Mammary epithelial cell (primary cell): ENCODE results near the gene TSEN34.

ENCODE experiments used
- EZH2 ChIP-seq: IDR thresholded peaks from 2 replicates; pipeline ENCODE4 v1.6.1; 2012; ENCODE audit warnings: low read length, inconsistent platforms, borderline replicate concordance
- TF ChIP-seq, protein P1 (sequence below), 2 donors: IDR thresholded peaks in 1 of 2; conservative IDR thresholded peaks in 1 of 2; 2 replicates each; pipeline ENCODE4 v1.5.1; 2011 to 2012; ENCODE audit warnings: inconsistent platforms in 2 of 2, low read length in 2 of 2, mild to moderate bottlenecking in 2 of 2, control low read depth in 1 of 2, low read depth in 1 of 2; ENCODE audit not compliant: insufficient read depth in 1 of 2; ENCODE audit errors: extremely low read depth in 1 of 2

- TF ChIP-seq, protein P1, sequence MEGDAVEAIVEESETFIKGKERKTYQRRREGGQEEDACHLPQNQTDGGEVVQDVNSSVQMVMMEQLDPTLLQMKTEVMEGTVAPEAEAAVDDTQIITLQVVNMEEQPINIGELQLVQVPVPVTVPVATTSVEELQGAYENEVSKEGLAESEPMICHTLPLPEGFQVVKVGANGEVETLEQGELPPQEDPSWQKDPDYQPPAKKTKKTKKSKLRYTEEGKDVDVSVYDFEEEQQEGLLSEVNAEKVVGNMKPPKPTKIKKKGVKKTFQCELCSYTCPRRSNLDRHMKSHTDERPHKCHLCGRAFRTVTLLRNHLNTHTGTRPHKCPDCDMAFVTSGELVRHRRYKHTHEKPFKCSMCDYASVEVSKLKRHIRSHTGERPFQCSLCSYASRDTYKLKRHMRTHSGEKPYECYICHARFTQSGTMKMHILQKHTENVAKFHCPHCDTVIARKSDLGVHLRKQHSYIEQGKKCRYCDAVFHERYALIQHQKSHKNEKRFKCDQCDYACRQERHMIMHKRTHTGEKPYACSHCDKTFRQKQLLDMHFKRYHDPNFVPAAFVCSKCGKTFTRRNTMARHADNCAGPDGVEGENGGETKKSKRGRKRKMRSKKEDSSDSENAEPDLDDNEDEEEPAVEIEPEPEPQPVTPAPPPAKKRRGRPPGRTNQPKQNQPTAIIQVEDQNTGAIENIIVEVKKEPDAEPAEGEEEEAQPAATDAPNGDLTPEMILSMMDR (conservative IDR thresholded peaks at IDR 0.05 in 1 of 2, IDR thresholded peaks at IDR 0.05 in 1 of 2; ENCODE audit: extremely low read depth in 1 of 2, insufficient read depth in 1 of 2, low read depth in 1 of 2, low read length in 2 of 2) = peak; percentile 81 to 88
- no peak for TF ChIP-seq EZH2
Measured at GRCh38 chr19:54168174-54168917, 22.8 kb upstream of the TSEN34 start.
